Inferior parietal cortex (tissue), 1 donor: ENCODE measurements around the gene KRT78.
A peak's percentile ranks its signal among the peaks of the same experiment; 100 is the strongest.
"Not testable (repeated sequence)": the region's sequence is repeated elsewhere in the genome, so short reads cannot be mapped to it uniquely, and the experiment has no call there.

Experiments used
- DNase-seq: peaks from one replicate; pipeline ENCODE4 v3.0.0-alpha.2; 2016; ENCODE audit errors: extremely low spot score

Gene KRT78

DNA sequence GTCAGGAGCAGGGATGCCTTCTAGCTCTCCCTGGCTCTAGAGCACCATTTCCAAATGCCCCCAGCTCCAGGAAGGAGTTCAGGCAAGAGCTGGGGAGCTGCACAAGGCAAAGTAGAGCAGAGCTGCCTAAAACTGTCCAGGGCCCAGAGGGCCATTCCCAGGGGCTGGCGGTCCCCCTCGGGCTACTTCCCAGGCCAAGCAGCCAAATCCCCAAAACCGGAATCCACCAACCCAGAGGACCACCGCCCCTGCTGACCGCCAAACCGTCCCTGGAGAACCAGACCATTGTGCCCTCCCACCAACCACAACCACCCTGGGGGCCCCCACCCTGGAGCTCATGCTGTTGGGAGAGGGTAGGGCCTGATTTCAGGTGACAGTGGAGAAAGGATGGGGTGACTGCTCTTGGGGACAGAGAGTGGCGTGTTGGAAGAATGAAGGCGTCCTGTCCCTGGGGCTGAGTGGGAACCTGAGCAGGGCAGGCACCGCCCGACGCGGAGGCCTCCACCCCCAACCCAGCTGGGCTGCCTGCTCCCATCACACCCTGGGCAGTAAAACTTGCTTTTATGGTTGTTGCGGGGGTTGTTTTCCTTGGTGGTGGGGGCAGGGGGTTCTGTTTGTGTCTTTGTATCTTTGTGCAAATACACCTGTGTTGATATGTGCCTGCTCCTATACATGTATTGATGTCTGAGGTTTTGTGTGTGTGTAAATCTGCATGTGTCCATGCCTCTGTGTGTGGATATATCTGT lies 24.0 kb upstream of the KRT78 start:
- no peak for DNase-seq

GRCh38 chr12:52871291-52872039 lies 22.7 kb upstream of the KRT78 start:
- DNase-seq = no peak

DNA sequence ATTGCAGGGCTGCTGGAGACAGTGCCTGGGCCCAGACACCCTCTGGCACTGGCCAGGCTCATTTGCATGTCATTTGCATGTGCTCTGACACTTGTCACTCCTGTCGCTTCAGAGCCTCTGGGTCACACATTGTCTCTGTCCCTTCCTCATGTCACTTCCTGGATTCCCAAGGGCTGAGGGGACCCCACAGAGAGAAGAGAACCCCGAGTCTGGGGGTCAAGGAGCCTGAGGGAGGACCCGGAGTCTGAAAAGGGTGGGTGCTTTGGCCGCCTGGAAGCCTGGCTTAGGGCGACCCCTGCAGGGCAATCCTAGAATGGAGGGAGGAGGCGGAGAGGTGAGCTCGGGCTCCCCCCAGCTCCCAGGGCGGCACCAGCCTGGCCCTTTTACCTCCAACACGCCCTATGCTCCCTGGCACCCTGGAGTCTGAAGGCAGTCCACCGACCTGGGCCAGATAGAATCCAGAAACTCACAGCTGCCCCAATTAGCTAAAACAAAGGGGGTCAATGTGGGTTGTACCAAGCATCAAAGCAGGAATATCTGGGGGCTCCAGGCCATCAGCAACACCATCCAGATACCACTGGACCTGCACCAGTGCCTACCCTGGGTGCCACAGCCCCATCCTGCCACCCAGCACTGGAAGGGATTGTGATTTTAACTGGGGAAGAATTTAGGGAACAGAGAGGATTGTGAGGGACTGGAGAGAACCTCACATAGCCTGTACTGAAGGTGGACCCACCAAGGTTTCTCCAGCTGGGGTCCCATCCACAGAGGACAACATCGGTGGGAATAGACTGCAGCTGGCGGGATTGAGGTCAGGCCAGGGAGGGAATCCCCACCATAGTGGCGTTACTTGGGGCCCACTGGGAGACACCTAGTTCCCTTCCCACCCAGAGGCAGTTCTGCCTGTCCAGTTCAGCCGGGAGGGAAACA lies 21.8 kb upstream of the KRT78 start:
- DNase-seq = peak; percentile 64

DNA sequence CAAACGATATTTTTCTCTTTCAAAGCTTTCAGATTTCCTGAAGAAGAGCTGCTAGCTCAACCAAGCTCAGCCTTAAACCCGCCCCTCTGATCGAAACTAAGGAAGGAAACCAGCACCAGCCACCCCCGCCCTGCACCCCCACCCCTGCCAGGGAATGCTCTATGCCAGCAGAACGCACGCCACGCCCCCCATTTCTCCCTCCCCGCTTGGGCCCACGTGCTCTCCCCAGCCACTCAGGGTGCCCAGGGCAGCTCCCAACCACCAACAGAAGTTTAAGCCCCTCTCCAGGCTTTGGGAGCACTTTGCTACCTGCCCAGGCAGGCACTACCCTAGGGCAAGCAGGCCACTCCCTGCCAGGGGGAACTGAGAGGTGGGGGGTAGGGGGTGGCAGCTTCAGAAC lies 18.8 kb upstream of the KRT78 start:
- DNase-seq = no peak

DNA sequence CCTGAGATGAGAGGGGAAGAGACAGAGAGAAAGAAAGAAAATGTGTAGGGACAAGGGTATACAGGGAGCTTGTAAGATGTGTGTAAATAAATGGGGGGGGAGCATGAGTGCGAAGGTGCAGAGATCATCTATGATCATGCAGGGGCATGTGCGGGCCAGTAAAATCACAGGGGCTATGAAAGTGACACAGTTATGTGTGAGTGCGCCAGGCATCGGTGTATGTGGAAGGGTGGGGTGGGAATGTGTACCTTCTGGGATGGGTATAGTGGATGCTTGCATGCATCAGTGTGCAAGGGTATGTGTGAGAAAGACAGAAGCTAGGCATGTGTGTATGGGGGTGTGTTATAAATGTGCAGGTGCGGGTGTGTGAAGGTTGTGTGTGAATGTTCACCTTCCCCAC lies 18.4 kb upstream of the KRT78 start:
- DNase-seq = no peak

DNA sequence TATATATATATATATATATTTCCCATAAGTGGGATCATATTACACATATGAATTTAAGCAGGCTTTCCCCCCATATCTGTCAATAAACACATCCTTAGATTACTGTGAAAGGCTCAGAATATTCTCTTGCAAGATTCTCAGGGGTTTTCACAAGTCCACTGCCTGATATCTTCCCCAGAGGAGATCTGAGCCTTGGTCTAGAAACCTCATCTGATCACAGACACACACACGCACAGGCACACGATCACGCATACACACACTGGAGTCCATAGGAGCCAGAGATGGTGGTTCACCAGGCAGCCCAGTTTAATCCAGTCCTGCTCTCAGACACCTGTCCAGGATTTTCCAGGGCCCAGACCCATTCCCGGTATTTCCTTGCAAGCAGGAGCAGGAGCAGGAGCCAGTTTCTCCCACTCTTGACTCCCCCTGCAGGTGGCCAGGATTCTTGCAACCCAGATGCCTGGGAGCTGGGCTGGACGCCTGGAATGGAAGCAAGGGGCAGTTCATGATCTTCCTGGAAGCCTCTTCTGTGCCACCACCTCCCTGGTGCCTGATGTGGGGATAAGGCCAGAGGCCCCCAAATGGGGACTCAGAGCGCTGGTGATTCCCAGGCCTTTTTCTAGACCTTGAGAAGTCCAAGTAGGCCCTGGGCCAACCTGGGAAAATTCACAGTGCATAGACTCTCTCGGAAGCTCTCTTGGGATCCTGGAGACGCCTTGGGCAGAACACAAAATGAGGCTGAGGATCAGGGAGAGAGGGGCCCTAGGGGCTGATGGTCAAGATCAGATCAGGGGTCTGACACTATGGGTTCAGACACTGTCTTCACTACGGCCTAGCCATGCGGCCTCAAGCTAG lies 16.5 kb upstream of the KRT78 start:
- peak; percentile 66 for DNase-seq

- no peak for DNase-seq
These were observed 13.2 kb upstream of the KRT78 start for GRCh38 chr12:52862023-52862422.

- DNase-seq = no peak
These were observed 12.7 kb upstream of the KRT78 start for GRCh38 chr12:52861511-52861910.

DNA sequence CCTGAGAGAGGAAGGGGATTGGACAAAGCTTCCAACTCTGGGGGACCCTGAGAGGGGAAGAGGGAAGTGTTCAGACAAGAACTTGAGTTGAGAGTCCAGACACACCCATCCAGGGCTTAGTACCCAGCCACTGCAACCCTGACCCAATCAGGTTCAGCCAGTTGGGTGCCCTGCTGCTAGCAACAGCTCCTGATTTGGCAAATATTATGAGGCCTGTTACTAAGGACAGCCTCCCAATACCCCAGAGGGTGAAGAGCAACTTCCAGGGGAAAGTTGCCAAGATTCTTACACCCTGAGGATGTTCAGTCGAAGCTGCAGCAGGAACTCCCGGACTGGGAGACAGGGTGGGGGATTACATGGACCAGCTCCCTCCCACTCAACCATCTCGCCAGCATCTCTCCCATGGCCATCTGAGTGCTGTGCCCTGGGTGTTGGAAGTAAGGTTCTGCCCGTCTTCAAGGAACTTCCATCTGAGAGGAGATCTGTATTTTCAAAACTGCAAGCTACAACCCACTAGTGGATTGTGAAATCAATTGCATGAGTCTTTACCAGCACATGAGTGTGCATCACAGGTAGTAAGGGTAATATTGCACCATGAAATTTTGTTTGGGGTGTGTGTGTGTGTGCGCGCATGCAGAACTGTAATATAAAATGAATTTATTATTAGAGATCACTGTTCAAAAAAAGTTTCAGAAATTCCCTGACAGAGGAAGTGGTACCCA lies 11.5 kb upstream of the KRT78 start:
- DNase-seq = no peak

- no peak for DNase-seq
These were observed 8.7 kb upstream of the KRT78 start for GRCh38 chr12:52857500-52857899.

DNA sequence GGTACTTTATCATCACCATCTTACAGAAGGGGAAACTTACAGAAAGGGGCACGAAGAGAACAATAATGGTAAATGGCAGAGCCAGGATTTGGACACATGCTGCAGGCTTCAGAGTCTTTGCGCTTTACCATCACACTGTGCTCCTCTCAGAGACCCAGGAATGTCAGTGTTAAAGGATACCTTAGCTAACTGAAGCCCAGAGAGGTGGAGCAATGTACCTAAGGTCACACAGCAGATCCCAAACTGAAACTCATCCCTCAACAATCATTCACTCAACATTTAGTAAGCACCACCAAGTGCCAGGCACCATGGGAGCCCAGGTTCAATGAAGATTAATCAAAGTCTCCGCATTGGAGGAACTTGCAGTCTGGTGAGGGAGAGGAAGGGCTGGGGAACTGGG lies 8.0 kb upstream of the KRT78 start:
- DNase-seq = no peak

GRCh38 chr12:52856077-52856476 lies 7.3 kb upstream of the KRT78 start:
- not testable (repeated sequence) for DNase-seq

DNA sequence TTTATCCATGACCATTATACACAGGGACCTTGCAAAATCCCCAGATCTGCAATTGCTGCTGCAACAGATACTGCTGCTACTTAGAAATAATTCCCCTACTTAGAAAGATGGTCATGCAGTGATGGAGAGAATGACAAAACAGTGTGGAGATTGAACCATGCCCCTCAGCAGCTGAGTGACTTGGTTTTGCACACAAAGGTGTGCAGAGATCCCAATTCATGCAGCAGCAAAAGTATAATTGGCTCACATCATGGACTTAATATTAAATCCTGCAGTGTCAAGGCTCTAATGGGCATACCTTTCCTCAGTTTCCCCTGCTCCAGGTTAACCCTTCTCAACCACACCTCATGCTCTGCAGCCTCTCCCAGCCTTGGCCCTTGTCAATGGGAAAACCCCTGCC lies 3.0 kb upstream of the KRT78 start:
- no peak for DNase-seq

GRCh38 chr12:52850681-52851080 lies 1.9 kb upstream of the KRT78 start:
- no peak for DNase-seq

GRCh38 chr12:52849511-52849910 lies 717 bp upstream of the KRT78 start:
- no peak for DNase-seq

DNA sequence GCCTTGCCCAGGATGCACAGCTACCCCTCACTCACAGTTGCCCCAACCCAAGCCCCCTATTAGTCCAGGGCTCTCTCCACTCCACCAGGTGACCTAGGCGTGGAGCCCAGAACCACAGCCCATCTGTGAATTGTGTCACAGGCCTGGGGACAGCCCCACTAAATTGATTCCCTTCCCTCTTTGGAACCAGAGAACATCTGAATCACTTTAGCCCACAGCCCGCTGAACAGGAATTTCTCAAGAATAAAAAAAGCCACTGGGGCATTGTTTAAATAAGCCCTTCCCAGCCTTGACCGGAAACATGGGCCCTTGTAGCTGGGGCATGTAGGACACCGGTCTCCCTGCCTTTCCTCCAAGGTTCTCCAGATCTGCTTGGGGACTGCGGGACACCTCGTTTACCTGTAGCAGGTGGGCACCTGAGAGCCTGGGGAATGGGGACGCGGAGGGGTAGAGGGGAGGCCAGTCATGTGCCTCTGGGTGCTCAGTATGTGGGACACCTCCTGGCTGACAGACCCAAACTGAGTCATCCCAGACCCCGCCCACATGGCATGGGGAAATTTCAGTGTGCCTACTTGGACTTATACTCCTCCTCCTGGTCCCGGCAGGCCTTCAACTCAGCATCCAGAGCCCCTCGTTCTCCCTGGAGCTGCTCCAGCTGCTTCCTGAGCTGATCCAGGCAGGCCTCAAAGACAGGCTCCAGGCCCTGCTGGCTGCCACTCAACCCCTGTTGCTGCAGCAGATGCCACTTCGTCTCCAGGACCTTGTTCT lies 1.3 kb downstream of the KRT78 start:
- no peak for DNase-seq

- DNase-seq = no peak
These were observed 2.3 kb downstream of the KRT78 start for GRCh38 chr12:52846356-52846970.

- no peak for DNase-seq
These were observed 2.8 kb downstream of the KRT78 start for GRCh38 chr12:52845946-52846345.

DNA sequence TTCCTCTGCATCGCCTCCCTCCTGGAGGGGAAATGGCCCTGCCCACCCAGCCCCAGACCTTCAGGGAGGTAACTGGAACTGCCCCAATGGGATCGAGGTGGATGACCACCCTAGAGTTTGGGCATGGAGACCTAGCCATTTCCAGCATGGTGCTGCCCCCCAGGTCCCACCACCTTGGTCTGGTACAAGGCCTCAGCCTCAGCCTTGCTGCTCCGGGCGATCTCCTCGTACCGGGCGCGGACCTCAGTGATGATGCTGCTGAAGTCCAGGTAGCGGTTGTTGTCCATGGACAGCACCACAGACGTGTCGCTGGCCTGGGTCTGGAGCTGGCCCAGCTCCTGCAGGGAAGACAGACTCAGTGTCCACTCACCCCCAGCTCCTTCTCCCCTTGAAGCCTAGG lies 4.4 kb downstream of the KRT78 start:
- no peak for DNase-seq
